Renal cortex interstitium (tissue), 11 donors: ENCODE data around the gene AKAP8L. TPM values are rescaled to one million over a fixed set of nuclear protein-coding genes. Genes with fewer than 3 reads are reported as not detected.
"Not testable (repeated sequence)": the region's sequence is repeated elsewhere in the genome, so short reads cannot be mapped to it uniquely, and the experiment has no call there.

Experiments
- DNase-seq, 11 donors: peaks; one replicate each; pipeline ENCODE4 v3.0.0-alpha.2; 2013; ENCODE audit warnings: low read depth in 9 of 11, low spot score in 4 of 11; ENCODE audit errors: extremely low read depth in 1 of 11
- polyA plus RNA-seq, 3 donors: library from polyadenylated mRNA; unstranded; fragments of 120-200 nt; gene quantifications; one replicate each; pipeline ENCODE4 v1.2.1, GENCODE V29; 2013; ENCODE audit not compliant: insufficient read length in 3 of 3

Gene AKAP8L
- polyA plus RNA-seq, 3 donors: 111 to 119 (median 112) TPM

GRCh38 chr19:15399234-15399515 lies 19.6 kb downstream of the AKAP8L start:
- no peak for DNase-seq

DNA sequence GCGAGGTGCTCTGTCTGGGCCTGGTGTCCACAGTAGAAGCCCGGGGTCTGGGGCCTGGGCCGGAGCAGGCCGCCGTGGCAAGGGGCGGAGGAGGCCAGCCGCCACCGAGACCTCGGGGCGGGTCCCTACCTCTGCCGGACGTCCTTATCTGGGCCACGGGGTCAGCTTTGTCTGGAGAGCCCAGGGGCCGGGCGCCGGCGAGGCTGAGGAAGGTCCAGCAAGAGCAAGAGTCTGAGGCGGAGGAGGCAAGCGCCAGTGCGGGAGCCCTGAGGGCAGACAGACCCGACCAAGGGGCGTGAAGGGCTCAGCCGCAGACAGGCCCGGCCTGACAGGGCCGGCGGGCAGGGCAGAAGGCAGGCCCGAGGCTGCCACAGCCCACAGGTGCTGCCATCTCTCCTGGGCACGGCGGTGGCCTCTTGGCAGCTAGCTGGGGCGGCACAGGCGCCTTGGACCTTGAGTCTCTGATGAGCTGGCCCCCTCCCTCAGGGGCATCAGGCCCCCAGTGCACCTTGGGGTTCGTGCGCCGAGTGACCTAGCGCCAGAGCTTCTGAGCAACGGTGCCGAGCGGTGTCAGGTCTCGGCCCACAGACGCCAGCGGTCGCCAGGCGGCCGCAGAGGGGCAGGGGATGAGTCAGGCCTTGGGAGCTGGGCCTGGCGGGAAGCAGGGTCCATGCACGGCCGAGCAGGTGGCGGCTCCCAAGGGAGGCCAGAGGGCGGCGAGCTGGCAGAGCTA lies 20.1 kb downstream of the AKAP8L start:
- DNase-seq: no peak

DNA sequence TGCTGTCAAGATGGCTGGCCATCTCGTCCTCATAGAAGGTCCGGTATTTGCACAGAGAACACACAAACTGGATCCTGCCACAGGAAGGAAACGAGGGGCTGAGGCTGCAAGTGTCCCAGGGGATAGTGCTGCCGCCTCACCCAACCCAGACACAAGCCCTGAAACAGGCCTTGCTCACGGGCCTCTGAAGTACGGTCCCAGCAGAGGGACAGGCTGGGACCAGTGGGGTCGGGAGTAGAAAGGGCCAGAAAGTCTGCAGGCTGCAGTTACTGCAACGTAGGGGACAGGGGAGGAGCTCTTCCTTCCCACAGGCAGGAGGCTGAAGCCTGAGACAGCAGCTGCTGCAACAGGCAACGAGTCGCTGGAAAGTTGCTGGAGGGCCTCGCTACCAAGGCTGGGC lies 21.0 kb downstream of the AKAP8L start:
- no peak for DNase-seq

- no peak for DNase-seq
Observed at GRCh38 chr19:15397236-15397635, 21.6 kb downstream of the AKAP8L start.

DNA sequence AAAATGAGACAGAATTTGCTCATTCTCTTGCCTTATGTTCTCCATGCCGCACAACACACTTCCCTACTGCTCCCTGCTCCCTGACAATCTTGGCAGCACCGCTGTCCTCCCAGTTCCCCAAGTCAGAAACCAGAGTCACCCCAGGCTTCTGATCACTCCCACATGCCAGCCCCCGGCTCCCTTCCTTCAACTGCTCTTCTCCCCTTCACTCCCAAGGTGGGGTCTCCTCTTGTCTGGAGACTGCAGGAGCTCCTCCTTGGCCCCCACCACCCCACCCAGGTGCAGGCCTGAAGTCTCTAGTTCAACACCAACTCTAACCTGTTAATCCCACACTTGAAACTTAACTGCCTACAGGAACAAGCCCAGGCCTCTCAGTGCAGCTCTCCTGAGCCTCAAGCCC lies 22.4 kb downstream of the AKAP8L start:
- DNase-seq: no peak

GRCh38 chr19:15395251-15395650 lies 23.5 kb downstream of the AKAP8L start:
- DNase-seq: not testable (repeated sequence)

DNA sequence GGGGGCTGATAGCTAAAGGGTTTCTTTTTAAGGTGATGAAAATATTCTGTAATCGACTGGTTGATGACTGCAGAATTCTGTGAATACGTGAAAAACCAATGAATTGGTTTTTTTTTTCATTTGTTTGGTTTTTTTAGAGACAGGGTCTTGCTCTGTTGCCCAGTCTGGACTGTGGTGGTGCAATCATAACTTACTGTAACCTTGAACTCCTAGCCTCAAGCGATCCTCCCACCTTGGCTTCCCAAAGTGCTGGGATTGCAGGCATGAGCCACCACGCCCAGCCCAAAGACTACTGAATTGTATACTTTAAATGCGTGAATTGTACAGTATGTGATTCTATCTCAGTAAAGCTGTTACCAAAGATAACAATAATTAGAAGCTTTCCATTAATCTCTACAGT lies 24.4 kb downstream of the AKAP8L start:
- no peak for DNase-seq

DNA sequence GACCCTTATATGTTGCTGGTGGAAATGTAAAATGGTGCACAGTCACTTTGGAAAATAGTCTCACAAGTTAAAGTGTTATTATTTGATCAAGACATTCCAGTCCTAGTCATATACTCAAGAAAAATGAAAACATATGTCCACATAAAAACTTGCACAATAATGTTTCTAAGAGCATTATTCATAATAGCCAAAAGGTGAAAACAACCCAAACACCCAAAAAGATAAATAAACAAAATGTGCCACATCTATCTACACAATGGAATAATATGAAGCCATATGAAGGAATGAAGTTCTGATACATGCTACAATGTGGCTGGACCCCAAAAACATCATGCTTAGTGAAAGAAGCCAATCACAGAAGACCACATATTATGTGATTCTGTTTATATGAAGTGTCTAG lies 24.8 kb downstream of the AKAP8L start:
- DNase-seq: no peak

DNA sequence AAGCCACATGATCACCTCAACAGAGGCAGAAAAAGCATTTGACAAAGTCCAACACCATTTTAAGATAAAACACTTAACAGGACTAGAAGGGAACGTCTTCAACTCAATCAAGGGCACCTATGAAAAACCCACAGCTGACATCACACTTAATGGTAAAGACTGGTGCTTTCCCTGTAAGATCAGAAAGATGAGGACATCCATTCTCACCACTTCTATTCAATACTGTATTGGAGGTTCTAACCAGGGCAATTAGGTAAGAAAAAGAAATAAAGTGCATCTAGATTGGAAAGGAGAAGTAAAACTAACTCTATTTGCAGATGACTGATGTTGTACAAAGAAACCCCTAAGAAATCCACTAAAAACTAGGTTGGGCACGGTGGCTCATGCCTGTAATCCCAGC lies 28.0 kb downstream of the AKAP8L start:
- no peak for DNase-seq

DNA sequence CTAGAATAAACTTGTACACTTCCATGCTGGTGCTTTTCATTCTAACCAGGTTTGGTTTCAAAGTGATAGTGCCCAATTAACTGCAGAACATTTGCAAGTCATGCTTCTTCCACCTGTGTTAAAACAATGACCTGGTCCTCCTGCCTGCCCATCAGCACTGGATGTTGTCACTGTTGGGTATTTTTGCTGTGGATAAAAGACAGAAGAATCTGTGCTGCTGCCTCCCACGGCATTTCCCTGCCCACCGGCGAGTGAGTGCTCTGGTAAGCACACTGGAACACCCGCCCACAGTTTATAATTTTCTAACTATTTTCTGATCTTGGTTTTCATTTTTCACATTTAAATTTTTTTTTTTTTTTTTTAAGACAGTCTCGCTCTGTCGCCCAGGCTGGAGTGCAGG lies 36.9 kb downstream of the AKAP8L start:
- DNase-seq: no peak

- DNase-seq: no peak
Observed at GRCh38 chr19:15381429-15381828, 37.4 kb downstream of the AKAP8L start.

DNA sequence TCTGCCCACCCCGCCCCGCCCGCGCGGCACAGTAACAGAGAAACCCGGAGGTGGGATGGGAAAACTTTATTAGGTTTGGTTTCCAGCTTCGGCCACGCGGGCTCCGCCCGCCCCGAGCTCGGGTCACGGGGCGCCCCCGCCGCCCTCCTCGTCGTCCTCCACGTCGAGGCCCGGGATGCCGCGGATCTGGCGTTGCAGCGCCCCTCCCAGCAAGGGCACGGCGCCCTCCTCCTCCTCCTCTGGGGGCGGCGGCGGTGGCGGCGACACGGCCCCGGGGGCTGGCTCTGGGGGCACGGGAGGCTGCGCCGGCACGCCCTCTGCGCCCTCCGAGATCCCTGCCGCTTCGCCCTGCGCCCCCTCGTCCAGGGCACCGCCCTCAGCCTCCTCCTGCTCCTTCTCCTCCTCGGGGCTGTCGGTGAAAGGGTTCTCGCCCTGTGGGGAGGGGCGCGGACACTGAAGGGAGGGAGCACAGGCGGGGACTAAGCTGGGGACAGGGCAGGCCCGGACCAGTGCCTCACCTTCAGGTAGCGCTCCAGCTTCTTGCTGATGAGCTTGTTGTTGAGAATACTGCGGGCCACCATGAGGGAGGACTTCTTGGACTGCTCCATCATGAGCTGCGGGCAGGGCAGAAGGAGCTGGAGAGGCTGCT lies 38.7 kb downstream of the AKAP8L start:
- DNase-seq: peak in 6 of 11 donors; percentile 20 to 58 (median 43)

DNA sequence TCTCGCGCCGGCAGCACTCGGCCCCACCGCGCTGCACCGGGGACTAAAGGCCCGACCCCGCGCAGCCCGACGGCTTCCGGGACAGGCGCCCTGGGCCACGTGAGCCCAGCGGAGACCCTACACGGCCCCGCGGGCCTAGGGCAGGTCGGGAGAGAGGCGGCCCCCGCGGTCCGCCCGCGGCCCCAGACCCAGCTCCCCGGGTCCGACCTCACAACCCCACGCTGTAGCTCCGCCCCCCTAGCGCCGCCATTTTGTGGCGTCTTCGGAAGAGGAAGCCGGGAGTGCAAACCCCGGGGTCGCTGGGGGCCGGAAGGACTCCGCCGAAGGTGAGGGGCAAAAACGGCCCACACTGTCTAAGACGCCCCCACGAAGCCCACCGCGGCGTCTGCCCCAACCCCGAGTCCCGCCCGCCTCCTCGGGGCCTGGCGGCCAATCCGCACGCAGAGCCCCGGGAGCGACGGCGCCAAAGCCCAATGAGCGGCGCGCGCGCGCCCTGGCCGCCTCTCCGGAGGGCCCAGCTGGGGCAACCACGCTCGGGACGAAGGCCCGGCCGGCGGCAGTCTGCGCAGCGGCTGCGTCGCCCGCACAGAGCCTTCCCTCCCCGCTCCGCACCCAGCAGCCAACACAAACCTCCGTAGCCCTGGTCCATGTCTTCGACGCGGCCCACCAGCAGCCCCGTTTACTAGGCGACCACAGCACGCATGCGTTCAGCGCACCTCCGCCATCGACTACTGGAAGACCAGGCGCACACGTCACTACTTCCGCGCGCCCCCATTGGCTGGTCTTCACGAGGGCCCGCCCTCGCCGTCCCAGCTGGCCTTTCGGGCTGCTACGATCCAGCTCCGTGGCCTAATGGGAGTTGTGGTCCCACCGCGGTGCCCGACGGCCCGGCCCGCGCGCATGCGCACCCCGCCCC lies 39.4 kb downstream of the AKAP8L start, which contains the start of gene AKAP8:
Gene AKAP8, minus strand, starts transcription at position 705 of the 916 bp plus-strand sequence. Its CDS starts 56 bp downstream, at position 649.
- peak; percentile 94 to 99 (median 97) for DNase-seq

- peak in 6 of 11 donors; percentile 18 to 28 (median 22) for DNase-seq
Observed at GRCh38 chr19:15378534-15379082, 40.2 kb downstream of the AKAP8L start.

DNA sequence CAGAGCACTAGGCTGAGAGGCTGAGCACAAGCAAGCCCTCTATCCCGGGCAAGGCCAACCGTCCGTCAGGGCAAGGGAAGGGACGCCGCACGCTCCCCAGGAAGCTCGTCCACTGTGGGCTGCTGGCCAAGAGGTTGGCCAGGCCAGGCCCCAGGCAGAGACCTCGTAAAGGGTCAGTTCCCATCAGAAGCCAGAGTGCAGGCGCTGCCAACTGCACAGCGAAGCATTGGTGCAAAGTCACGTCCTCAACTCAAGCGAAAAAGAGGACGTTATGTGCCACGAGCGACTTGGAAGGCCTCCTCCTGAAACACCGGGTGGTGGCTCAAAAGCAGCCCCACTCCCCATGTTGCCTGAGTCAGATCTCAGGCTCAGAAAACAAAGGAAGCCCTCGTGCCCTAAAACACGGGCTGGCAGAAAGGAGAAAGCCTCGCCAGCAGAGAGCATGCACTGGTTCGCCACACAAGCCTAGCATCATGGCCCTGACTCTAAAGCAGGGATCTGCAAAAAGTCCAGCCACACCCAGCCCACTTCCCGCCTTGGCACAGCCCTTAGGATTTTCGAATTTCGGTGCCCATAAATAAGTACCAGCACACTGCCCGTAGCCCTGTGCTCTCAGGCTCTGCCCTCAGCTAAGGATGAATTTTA lies 43.9 kb downstream of the AKAP8L start:
- DNase-seq: no peak

GRCh38 chr19:15374105-15374651 lies 44.6 kb downstream of the AKAP8L start:
- DNase-seq: no peak

DNA sequence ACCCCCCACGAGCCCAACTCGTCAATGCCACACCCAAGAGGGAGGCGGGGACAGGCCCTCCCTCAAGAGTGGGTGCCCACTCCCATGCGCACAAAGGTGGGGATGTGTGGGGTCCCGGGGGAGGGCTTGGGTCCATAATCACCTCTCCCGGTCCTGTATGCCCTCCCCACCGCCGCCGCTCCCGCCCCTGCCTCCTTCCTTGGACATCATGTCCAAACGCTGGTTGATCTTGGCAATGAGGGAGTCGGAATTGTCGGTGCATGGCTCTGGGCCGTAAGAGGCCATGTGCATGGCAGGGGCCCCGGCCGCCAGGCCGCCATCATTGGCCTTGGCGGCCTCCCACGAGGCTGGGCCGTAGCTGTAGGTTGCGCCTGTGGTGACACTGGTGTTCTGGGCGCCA lies 45.1 kb downstream of the AKAP8L start:
- no peak for DNase-seq

- DNase-seq: no peak
Observed at GRCh38 chr19:15372891-15373301, 45.9 kb downstream of the AKAP8L start.

- no peak for DNase-seq
Observed at GRCh38 chr19:15372470-15372869, 46.3 kb downstream of the AKAP8L start.
